GM12891 (cell line): ENCODE data around the gene GRAMD1A.

ENCODE experiments used
- POLR2A ChIP-seq: IDR thresholded peaks from 2 replicates; pipeline ENCODE4 v1.6.1; 2011; ENCODE audit warnings: low read depth, low read length, control low read depth
- POLR2AphosphoS5 ChIP-seq: IDR thresholded peaks from 2 replicates; pipeline ENCODE4 v1.6.1; 2011; ENCODE audit warnings: low read depth, low read length, control low read depth
- POU2F2 ChIP-seq: IDR thresholded peaks from 2 replicates; pipeline ENCODE4 v1.6.1; 2011; ENCODE audit warnings: low read depth, mild to moderate bottlenecking, control low read depth, low read length, moderate library complexity
- SPI1 ChIP-seq: IDR thresholded peaks from 2 replicates; pipeline ENCODE4 v1.6.1; 2011; ENCODE audit warnings: low read depth, low read length, control low read depth
- TAF1 ChIP-seq: IDR thresholded peaks from 2 replicates; pipeline ENCODE4 v1.6.1; 2011; ENCODE audit warnings: low read depth, low read length, control low read depth

DNA sequence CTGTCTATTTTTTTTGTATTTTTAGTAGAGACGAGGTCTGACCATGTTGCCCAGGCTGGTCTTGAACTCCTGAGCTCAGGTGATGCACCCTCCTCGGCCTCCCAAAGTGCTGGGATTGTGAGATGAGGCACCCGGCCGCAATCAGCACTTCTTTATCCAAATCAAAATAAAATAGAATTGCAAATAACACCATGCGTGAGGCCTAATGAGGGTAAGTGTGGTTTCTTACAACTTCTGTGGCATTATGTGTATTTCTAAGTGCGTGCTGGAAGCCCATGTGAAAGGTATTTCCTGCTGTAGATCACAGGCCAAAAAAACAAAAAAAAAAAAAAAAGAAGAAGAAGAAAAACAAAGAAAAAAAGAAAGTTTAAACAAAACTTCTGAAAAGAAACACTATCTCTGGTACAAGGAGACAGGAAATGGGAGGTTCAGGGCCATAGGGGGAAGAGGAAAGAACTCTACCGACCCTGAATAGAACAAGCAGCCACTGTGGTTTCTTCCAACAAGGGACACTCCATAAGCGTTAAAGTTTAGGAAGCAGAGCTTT, 3.0 kb upstream of the GRAMD1A start:
- TF ChIP-seq SPI1 = no peak
- no peak for TF ChIP-seq POLR2AphosphoS5
- no peak for TF ChIP-seq POLR2A
- TF ChIP-seq TAF1 = no peak
- TF ChIP-seq POU2F2 = no peak
